Progenitor cell of endocrine pancreas (in vitro differentiated cells): ENCODE data around the gene NPAS2. TPM values are rescaled to one million over a fixed set of nuclear protein-coding genes. Genes with fewer than 3 reads are reported as not detected.

Experiments used
- DNase-seq: peaks from one replicate; pipeline ENCODE4 v3.0.0; 2021; ENCODE audit warnings: low spot score; ENCODE audit not compliant: unreplicated experiment
- H3K27ac Mint-ChIP-seq: 2 replicates; pipeline ENCODE4 v1.8.0; 2021; ENCODE audit warnings: mild to moderate bottlenecking, moderate library complexity, mixed read lengths
- H3K27me3 Mint-ChIP-seq: 2 replicates; pipeline ENCODE4 v1.8.0; 2021; ENCODE audit warnings: mixed read lengths
- H3K36me3 Mint-ChIP-seq: 2 replicates; pipeline ENCODE4 v1.8.0; 2022; ENCODE audit warnings: mixed read lengths; ENCODE audit not compliant: insufficient read depth
- H3K4me1 Mint-ChIP-seq: 2 replicates; pipeline ENCODE4 v1.8.0; 2021; ENCODE audit warnings: low read depth, mixed read lengths
- H3K4me3 Mint-ChIP-seq: 2 replicates; pipeline ENCODE4 v1.8.0; 2021; ENCODE audit warnings: low read depth, mild to moderate bottlenecking, moderate library complexity, mixed read lengths
- H3K9me3 Mint-ChIP-seq: 2 replicates; pipeline ENCODE4 v1.8.0; 2021; ENCODE audit warnings: low read depth, mixed read lengths
- long read RNA-seq: library from polyadenylated mRNA; unstranded; transcript quantifications from one replicate; pipeline ENCODE4 v2.0.0, GENCODE V29; 2020
- total RNA-seq: library from RNA; stranded (reverse); gene quantifications from 2 replicates; pipeline ENCODE4 v1.2.1, GENCODE V29; 2021
- TF ChIP-seq, protein P1 (sequence below): fragments of 200-600 bp; sonication (generic); IDR thresholded peaks from one replicate; pipeline ENCODE4 v1.5.0; 2021; ENCODE audit warnings: antibody characterized with exemption, mild to moderate bottlenecking; ENCODE audit not compliant: unreplicated experiment

NPAS2 gene, protein sequence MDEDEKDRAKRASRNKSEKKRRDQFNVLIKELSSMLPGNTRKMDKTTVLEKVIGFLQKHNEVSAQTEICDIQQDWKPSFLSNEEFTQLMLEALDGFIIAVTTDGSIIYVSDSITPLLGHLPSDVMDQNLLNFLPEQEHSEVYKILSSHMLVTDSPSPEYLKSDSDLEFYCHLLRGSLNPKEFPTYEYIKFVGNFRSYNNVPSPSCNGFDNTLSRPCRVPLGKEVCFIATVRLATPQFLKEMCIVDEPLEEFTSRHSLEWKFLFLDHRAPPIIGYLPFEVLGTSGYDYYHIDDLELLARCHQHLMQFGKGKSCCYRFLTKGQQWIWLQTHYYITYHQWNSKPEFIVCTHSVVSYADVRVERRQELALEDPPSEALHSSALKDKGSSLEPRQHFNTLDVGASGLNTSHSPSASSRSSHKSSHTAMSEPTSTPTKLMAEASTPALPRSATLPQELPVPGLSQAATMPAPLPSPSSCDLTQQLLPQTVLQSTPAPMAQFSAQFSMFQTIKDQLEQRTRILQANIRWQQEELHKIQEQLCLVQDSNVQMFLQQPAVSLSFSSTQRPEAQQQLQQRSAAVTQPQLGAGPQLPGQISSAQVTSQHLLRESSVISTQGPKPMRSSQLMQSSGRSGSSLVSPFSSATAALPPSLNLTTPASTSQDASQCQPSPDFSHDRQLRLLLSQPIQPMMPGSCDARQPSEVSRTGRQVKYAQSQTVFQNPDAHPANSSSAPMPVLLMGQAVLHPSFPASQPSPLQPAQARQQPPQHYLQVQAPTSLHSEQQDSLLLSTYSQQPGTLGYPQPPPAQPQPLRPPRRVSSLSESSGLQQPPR
- 0.84 and 1.00 TPM in 2 replicates for total RNA-seq
- long read RNA-seq: 0 reads

DNA sequence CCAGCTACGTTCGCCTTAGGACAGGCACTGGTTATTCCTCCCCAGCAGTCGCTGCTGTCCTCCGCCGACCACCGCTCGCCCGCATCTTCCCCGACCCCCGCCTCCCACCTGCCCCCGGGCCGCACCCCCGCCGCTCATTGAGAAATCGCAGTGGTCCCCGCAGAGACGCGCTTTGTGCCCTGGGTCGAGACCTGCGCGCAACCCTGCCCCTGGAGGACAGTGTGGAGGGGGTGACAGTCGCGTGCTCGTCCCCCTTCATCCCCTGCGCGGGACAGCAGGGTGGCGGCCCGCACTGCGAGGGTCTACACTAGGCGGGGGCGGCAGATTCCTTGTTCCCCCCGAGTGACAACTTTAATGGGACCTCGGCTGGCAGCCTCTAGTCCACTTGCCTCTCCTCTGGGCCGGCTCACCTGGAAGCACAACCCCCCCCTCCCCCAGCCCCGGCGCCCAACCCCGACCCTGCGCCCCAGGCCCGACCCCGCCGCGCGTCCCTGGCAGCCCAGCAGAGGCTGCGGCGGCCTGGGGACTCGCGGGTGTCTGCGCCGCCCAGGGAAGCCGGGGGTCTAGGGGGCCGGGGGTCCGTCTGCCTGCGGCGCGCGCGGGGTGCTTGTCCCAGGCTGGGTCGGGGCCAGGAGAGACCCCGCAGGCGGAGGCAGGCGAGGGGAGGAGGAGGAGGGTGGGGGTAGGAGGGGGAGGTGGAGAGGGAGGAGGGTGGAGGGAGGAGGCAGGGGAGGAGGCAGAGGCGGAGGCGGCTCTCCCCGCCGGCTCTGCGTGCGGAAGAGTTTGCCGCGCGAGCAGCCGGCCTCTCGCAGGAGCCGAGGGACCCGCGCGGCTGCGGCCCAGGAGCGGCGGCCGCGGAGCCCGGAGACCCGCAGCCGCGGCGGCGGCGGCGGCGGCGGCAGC, at the start of gene NPAS2:
Gene NPAS2 (plus strand): TSS at position 770 of the 903 bp plus-strand sequence. CDS start 84,616 bp downstream, outside the sequence.
- H3K27ac Mint-ChIP-seq: peak within 1 kb of the TSS; percentile 13
- DNase-seq: peak; percentile 19
- H3K36me3 Mint-ChIP-seq: no peaks in the 10 kb centered on the region
- H3K4me3 Mint-ChIP-seq: peak within 1 kb of the TSS; percentile 69
- H3K27me3 Mint-ChIP-seq: peaks cover 81% of the 10 kb centered on the region
- TF ChIP-seq, protein P1, sequence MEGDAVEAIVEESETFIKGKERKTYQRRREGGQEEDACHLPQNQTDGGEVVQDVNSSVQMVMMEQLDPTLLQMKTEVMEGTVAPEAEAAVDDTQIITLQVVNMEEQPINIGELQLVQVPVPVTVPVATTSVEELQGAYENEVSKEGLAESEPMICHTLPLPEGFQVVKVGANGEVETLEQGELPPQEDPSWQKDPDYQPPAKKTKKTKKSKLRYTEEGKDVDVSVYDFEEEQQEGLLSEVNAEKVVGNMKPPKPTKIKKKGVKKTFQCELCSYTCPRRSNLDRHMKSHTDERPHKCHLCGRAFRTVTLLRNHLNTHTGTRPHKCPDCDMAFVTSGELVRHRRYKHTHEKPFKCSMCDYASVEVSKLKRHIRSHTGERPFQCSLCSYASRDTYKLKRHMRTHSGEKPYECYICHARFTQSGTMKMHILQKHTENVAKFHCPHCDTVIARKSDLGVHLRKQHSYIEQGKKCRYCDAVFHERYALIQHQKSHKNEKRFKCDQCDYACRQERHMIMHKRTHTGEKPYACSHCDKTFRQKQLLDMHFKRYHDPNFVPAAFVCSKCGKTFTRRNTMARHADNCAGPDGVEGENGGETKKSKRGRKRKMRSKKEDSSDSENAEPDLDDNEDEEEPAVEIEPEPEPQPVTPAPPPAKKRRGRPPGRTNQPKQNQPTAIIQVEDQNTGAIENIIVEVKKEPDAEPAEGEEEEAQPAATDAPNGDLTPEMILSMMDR: no peak
- no peaks in the 10 kb centered on the region for H3K9me3 Mint-ChIP-seq
- H3K4me1 Mint-ChIP-seq: peaks cover 3% of the 10 kb centered on the region

DNA sequence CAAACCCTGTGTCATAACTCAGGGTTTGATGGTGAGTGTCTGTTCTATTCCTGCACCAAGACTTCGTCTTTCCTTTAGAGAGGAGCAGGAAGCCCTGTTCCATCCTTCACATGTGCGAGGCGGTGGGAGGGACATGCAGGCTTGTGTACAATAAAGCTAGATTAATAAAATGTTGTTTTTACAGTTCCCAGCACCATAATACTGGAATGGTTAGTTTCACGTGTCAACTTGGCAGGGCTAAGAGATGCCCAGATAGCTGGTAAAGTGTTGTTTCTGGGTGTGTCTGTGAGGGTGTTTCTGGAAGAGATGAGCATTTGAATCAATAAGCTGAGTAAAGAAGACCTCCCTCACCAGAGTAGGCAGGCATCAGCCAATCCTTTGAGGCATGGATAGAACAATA, 48.8 kb upstream of the NPAS2 start:
- DNase-seq: no peak
- no peaks in the 10 kb centered on the region for H3K36me3 Mint-ChIP-seq
- H3K27ac Mint-ChIP-seq: no peak overlapping the region
- no peaks in the 10 kb centered on the region for H3K9me3 Mint-ChIP-seq
- H3K4me1 Mint-ChIP-seq: no peaks in the 10 kb centered on the region
- TF ChIP-seq, protein P1: no peak
- peaks cover 20% of the 10 kb centered on the region for H3K27me3 Mint-ChIP-seq
- H3K4me3 Mint-ChIP-seq: no peak overlapping the region

DNA sequence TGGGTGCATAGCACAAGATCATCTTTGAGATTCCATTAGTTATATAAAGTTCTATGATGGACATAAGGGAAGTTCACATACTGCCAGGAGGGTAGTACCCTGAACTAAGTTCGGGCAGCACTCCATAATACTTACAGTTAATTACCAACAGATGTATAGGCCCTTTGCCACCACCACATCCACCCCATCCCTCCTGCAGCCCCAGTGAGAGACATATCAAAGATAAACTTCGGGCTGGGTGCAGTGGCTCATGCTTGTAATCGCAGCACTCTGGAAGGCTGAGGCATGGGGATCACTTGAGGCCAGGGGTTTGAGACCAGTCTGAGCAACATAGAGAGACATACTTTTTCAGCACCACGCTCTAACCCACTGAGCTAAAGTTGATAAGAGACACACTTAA, 46.4 kb upstream of the NPAS2 start:
- H3K4me3 Mint-ChIP-seq: no peak overlapping the region
- H3K9me3 Mint-ChIP-seq: no peaks in the 10 kb centered on the region
- H3K4me1 Mint-ChIP-seq: no peaks in the 10 kb centered on the region
- H3K27me3 Mint-ChIP-seq: peaks cover 13% of the 10 kb centered on the region
- TF ChIP-seq, protein P1: no peak
- no peaks in the 10 kb centered on the region for H3K36me3 Mint-ChIP-seq
- DNase-seq: no peak
- no peak overlapping the region for H3K27ac Mint-ChIP-seq

DNA sequence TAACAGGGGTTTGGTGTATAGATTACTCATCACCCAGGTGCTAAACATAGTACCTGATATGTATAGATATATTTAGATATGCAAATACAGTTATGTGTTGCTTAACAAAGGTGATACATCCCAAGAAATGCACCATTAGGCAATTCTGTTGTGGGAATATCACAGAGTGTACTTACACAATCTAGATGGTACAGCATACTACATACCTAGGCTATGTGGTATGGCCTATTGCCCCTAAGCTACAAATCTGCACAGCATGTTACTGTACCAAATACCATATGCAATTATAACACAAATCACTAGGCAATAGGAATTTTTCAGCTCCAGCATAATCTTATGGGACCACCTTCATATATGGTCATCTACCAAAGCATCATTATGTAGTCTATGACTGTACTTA, 43.5 kb upstream of the NPAS2 start:
- Mint-ChIP-seq H3K4me3 (no peak overlapping the region), H3K4me1 (peaks cover 5% of the 10 kb centered on the region), H3K27me3 (peaks cover 10% of the 10 kb centered on the region), H3K9me3 (no peaks in the 10 kb centered on the region), H3K27ac (no peak overlapping the region), H3K36me3 (no peaks in the 10 kb centered on the region)
- TF ChIP-seq, protein P1: no peak
- DNase-seq: no peak
